H1 (cell line): ENCODE results near the gene SYNPO. TPM values are rescaled to one million over a fixed set of nuclear protein-coding genes. Genes with fewer than 3 reads are reported as not detected.

Experiments
- CTCF ChIA-PET: fragments of 300-600 bp; sonication (Branson Sonifier 250); formaldehyde crosslinking; loops from one replicate; lab custom pipeline; 2021; ENCODE audit not compliant: partially characterized antibody; lab: Charles Lee
- POLR2A ChIA-PET: fragments of 300-600 bp; sonication (Branson Sonifier 250); formaldehyde crosslinking; loops from one replicate; lab custom pipeline; 2021; ENCODE audit warnings: inconsistent platforms; ENCODE audit not compliant: partially characterized antibody; lab: Charles Lee
- DNase-seq, 2 experiments: peaks; one replicate each; pipeline versions ENCODE4 v3.0.0 to v3.0.0-alpha.2; 2010 to 2022; ENCODE audit warnings: low spot score in 2 of 2, low read depth in 1 of 2, mixed read lengths in 1 of 2
- FAIRE-seq: peaks from 2 replicates; lab custom pipeline; 2011; peaks lifted over from hg19 to GRCh38; lab: Jason Lieb, UNC
- H2AFZ ChIP-seq: 2 replicates; pipeline ENCODE4 v1.8.1; 2012; ENCODE audit warnings: low read length, inconsistent platforms
- H2AK5ac ChIP-seq: 2 replicates; pipeline ENCODE4 v1.6.1; 2013; ENCODE audit warnings: low read depth, low read length
- H2BK120ac ChIP-seq: replicated peaks from 2 replicates; pipeline ENCODE3; 2013; ENCODE audit warnings: low read depth, low read length, inconsistent platforms
- H2BK12ac ChIP-seq: 2 replicates; pipeline ENCODE4 v1.6.1; 2013; ENCODE audit warnings: low read depth, low read length
- H2BK15ac ChIP-seq: 2 replicates; pipeline ENCODE4 v1.6.1; 2013; ENCODE audit warnings: low read length
- H2BK20ac ChIP-seq: 2 replicates; pipeline ENCODE4 v1.6.1; 2013; ENCODE audit warnings: low read length
- H2BK5ac ChIP-seq: 2 replicates; pipeline ENCODE4 v1.6.1; 2013; ENCODE audit warnings: low read depth, low read length
- H3K14ac ChIP-seq: 2 replicates; pipeline ENCODE4 v1.6.1; 2013; ENCODE audit warnings: inconsistent platforms; ENCODE audit not compliant: insufficient read length
- H3K18ac ChIP-seq: 2 replicates; pipeline ENCODE4 v1.6.1; 2013; ENCODE audit warnings: low read length; ENCODE audit errors: extremely low read depth
- H3K23ac ChIP-seq: 2 replicates; pipeline ENCODE4 v1.6.1; 2013; ENCODE audit warnings: inconsistent platforms; ENCODE audit not compliant: insufficient read length
- H3K23me2 ChIP-seq: 2 replicates; pipeline ENCODE4 v1.6.1; 2013; ENCODE audit warnings: low read depth, low read length
- H3K27ac ChIP-seq: 2 replicates; pipeline ENCODE4 v1.6.1; 2011; ENCODE audit warnings: low read depth, low read length, inconsistent platforms
- H3K27me3 ChIP-seq, 4 experiments: replicated peaks in 1 of 4; 1 replicate in 1 of 4; 2 replicates in 3 of 4; pipeline versions ENCODE4 v1.6.1 to v1.8.1; 2011 to 2013; ENCODE audit warnings: low read length in 3 of 4, mild to moderate bottlenecking in 3 of 4, inconsistent platforms in 2 of 4, mixed read lengths in 2 of 4, moderate library complexity in 1 of 4; ENCODE audit not compliant: control insufficient read depth in 3 of 4, insufficient read depth in 3 of 4; ENCODE audit errors: extremely low read depth in 1 of 4
- H3K36me3 ChIP-seq, 4 experiments: 2 replicates each; pipeline versions ENCODE4 v1.6.1 to v1.8.1; 2011 to 2013; ENCODE audit warnings: mild to moderate bottlenecking in 4 of 4, low read length in 3 of 4, moderate library complexity in 2 of 4, control low read depth in 1 of 4, inconsistent platforms in 1 of 4; ENCODE audit not compliant: insufficient read depth in 4 of 4, control insufficient read depth in 2 of 4
- H3K4ac ChIP-seq: replicated peaks from 2 replicates; pipeline ENCODE3; 2013; ENCODE audit warnings: low read length, low read depth, mixed read lengths, inconsistent platforms; ENCODE audit not compliant: insufficient read length
- H3K4me1 ChIP-seq, 4 experiments: replicated peaks in 1 of 4; 1 replicate in 1 of 4; 2 replicates in 3 of 4; pipeline versions ENCODE4 v1.6.1 to v1.8.1; 2011 to 2013; ENCODE audit warnings: low read length in 3 of 4, inconsistent platforms in 2 of 4, mixed read lengths in 1 of 4; ENCODE audit not compliant: insufficient read depth in 4 of 4, control insufficient read depth in 3 of 4
- H3K4me2 ChIP-seq, 2 experiments: 2 replicates each; pipeline versions ENCODE4 v1.6.1 to v1.8.1; 2011 to 2013; ENCODE audit warnings: low read depth in 2 of 2, low read length in 2 of 2, control low read depth in 1 of 2, inconsistent platforms in 1 of 2, mild to moderate bottlenecking in 1 of 2; ENCODE audit not compliant: insufficient read depth in 1 of 2
- H3K4me3 ChIP-seq, 4 experiments: fragments of 200-600, 300-600 bp in 1 of 4; sonication (generic), shearing (Covaris generic), sonication (Bioruptor Twin) in 1 of 4; 2 replicates each; pipeline versions ENCODE4 v1.5.1 to v1.8.1; 2011 to 2016; ENCODE audit warnings: low read length in 4 of 4, low read depth in 3 of 4, control low read depth in 2 of 4, inconsistent platforms in 2 of 4, mild to moderate bottlenecking in 2 of 4, mixed read lengths in 1 of 4, moderate library complexity in 1 of 4; ENCODE audit not compliant: insufficient read depth in 2 of 4; ENCODE audit errors: extremely low read depth in 1 of 4
- H3K56ac ChIP-seq: replicated peaks from 2 replicates; pipeline ENCODE3; 2013; ENCODE audit warnings: low read depth, mild to moderate bottlenecking, mixed read lengths, low read length, inconsistent platforms; ENCODE audit not compliant: insufficient read length
- H3K79me1 ChIP-seq: 2 replicates; pipeline ENCODE4 v1.6.1; 2013; ENCODE audit warnings: low read depth, low read length, control low read depth
- H3K79me2 ChIP-seq, 2 experiments: 2 replicates each; pipeline versions ENCODE4 v1.6.1 to v1.8.1; 2012 to 2013; ENCODE audit warnings: low read length in 2 of 2, mild to moderate bottlenecking in 2 of 2, inconsistent platforms in 1 of 2; ENCODE audit not compliant: insufficient read depth in 2 of 2, control insufficient read depth in 1 of 2
- H3K9ac ChIP-seq, 4 experiments: replicated peaks in 1 of 4; 1 replicate in 1 of 4; 2 replicates in 3 of 4; pipeline versions ENCODE4 v1.6.1 to v1.8.1; 2011 to 2013; ENCODE audit warnings: low read depth in 3 of 4, low read length in 3 of 4, control low read depth in 2 of 4, mild to moderate bottlenecking in 2 of 4, moderate library complexity in 2 of 4, inconsistent platforms in 1 of 4; ENCODE audit errors: extremely low read depth in 1 of 4
- H3K9me3 ChIP-seq, 2 experiments: 2 replicates each; pipeline versions ENCODE4 v1.6.1 to v1.8.1; 2012 to 2013; ENCODE audit warnings: mild to moderate bottlenecking in 2 of 2, moderate library complexity in 2 of 2, control low read depth in 1 of 2, inconsistent platforms in 1 of 2, low read depth in 1 of 2, low read length in 1 of 2, mixed read lengths in 1 of 2; ENCODE audit not compliant: insufficient read depth in 2 of 2
- H4K20me1 ChIP-seq, 2 experiments: replicated peaks in 1 of 2; 2 replicates each; pipeline versions ENCODE3 to v1.8.1; 2011 to 2013; ENCODE audit warnings: inconsistent platforms in 2 of 2, low read length in 2 of 2, mild to moderate bottlenecking in 1 of 2; ENCODE audit not compliant: insufficient read depth in 2 of 2, control insufficient read depth in 1 of 2
- H4K5ac ChIP-seq: 2 replicates; pipeline ENCODE4 v1.6.1; 2013; ENCODE audit warnings: low read length, low read depth, mixed read lengths, inconsistent platforms; ENCODE audit not compliant: insufficient read length
- H4K8ac ChIP-seq: 2 replicates; pipeline ENCODE4 v1.8.0; 2013; ENCODE audit warnings: mild to moderate bottlenecking, moderate library complexity, low read length, inconsistent platforms; ENCODE audit not compliant: insufficient read depth; ENCODE audit errors: extremely low read depth
- H4K91ac ChIP-seq: replicated peaks from 2 replicates; pipeline ENCODE3; 2013; ENCODE audit warnings: low read length, mixed read lengths, inconsistent platforms; ENCODE audit not compliant: insufficient read length
- BCL11A ChIP-seq, 2 experiments: IDR thresholded peaks; one replicate each; pipeline ENCODE4 v1.6.1; 2011; ENCODE audit warnings: low read depth in 2 of 2, low read length in 2 of 2, mild to moderate bottlenecking in 2 of 2
- RBBP5 ChIP-seq: IDR thresholded peaks from 2 replicates; pipeline ENCODE4 v1.7.1; 2012; ENCODE audit warnings: low read depth, mild to moderate bottlenecking, inconsistent platforms, low read length, moderate library complexity, borderline replicate concordance
- RFX5 ChIP-seq: IDR thresholded peaks from 2 replicates; pipeline ENCODE4 v1.6.1; 2011; ENCODE audit warnings: low read depth, low read length, improper control_type of control experiment, borderline replicate concordance
- SP1 ChIP-seq: IDR thresholded peaks from 2 replicates; pipeline ENCODE4 v1.6.1; 2011; ENCODE audit warnings: low read depth, low read length
- TBP ChIP-seq: IDR thresholded peaks from 2 replicates; pipeline ENCODE4 v1.6.1; 2011; ENCODE audit warnings: low read depth, low read length, improper control_type of control experiment
- TEAD4 ChIP-seq: IDR thresholded peaks from 2 replicates; pipeline ENCODE4 v1.6.1; 2012; ENCODE audit warnings: low read depth, low read length, inconsistent platforms, mixed read lengths
- WGBS, 2 experiments: shearing (Covaris generic) in 1 of 2; methylation state at CpG; one replicate each; pipeline versions ENCODE4 v1.1.6 to v1.1.7; 2013 to 2015; ENCODE audit warnings: low lambda C conversion rate in 2 of 2, mixed read lengths in 2 of 2, inconsistent platforms in 1 of 2, low coverage in 1 of 2, missing lambda C conversion rate in 1 of 2; ENCODE audit not compliant: insufficient replicate concordance in 2 of 2, insufficient coverage in 1 of 2, insufficient read length in 1 of 2; ENCODE audit errors: extremely low coverage in 1 of 2, missing lambda C conversion rate in 1 of 2; 5-methylcytosine and 5-hydroxymethylcytosine counted together
- polyA plus RNA-seq, 7 experiments: library from polyadenylated mRNA; depleted of rRNA in 3 of 7; stranded (reverse) in 5 of 7; unstranded in 2 of 7; fragments of >200 nt in 5 of 7; fragments of 200-250 nt in 2 of 7; gene quantifications; 1 replicate in 5 of 7; 2 replicates in 1 of 7; 4 replicates in 1 of 7; pipeline versions ENCODE4 v1.2.1 to v1.2.3, GENCODE V29; 2011 to 2013; ENCODE audit warnings: missing spikeins in 2 of 7, mixed read lengths in 2 of 7
- total RNA-seq: library from RNA; stranded (reverse); fragmentation: NEBNext Ultra II Directional; extraction: Animal tissue kit (Norgen Biotek cat#: 25700); gene quantifications from 2 replicates; pipeline ENCODE4 v1.2.1, GENCODE V29; 2021

Gene SYNPO
- total and polyA plus RNA-seq, 2 of the 8 experiments (the other 6 are each of a cell fraction or from before 2014, with no cell fraction given) = 2.3 TPM

- FAIRE-seq = no peak
- H2BK5ac ChIP-seq = no peak overlapping the region
- TF ChIP-seq TBP (no peak), RBBP5 (no peak), BCL11A (IDR thresholded peaks at IDR 0.05; ENCODE audit: low read depth in 2 of 2, low read length in 2 of 2) (no peak), RFX5 (no peak), SP1 (no peak), TEAD4 (no peak)
- TF ChIP-seq, all 59 proteins: peak for 0
- no peak overlapping the region for H4K8ac ChIP-seq
- no peak overlapping the region for H2AFZ ChIP-seq
- no peak overlapping the region for H3K9ac ChIP-seq
- H3K27me3 ChIP-seq = no peaks in the 10 kb centered on the region
- no peaks in the 10 kb centered on the region for H3K79me1 ChIP-seq
- H3K36me3 ChIP-seq = no peaks in the 10 kb centered on the region
- no peak overlapping the region for H4K5ac ChIP-seq
- no peak overlapping the region for H2BK12ac ChIP-seq
- no peak overlapping the region for H3K23ac ChIP-seq
- no peaks in the 10 kb centered on the region for H3K9me3 ChIP-seq
- DNase-seq = no peak
- POLR2A ChIA-PET = interaction anchor here (1.1 kb wide), 1 partner anchor 10 kb away, joined by 3 read pairs; no protein-coding TSS in a partner anchor
- no peak overlapping the region for H2BK15ac ChIP-seq
- H2BK120ac ChIP-seq = no peak overlapping the region
- CTCF ChIA-PET = interaction anchor here (0.7 to 0.9 kb wide), 3 partner anchors 54 to 517 kb away, joined by 3 to 4 read pairs (median 3); no protein-coding TSS in a partner anchor
- no peak overlapping the region for H3K4me3 ChIP-seq
- H2BK20ac ChIP-seq = no peak overlapping the region
- H3K4me2 ChIP-seq = no peak overlapping the region
- no peaks in the 10 kb centered on the region; a peak in 1 of 7 replicates for H3K4me1 ChIP-seq
- 93% methylated on average over 10 of the region's 10 CpGs; no CpG with 5 or more reads in 1 of the 2 experiments for WGBS, 2 experiments
- H3K18ac ChIP-seq = no peak overlapping the region
- H4K20me1 ChIP-seq = no peaks in the 10 kb centered on the region
- no peak overlapping the region for H4K91ac ChIP-seq
- H3K79me2 ChIP-seq = no peaks in the 10 kb centered on the region
- no peak overlapping the region for H3K4ac ChIP-seq
- H3K27ac ChIP-seq = no peak overlapping the region
- no peak overlapping the region for H2AK5ac ChIP-seq
- H3K56ac ChIP-seq = no peak overlapping the region
- H3K23me2 ChIP-seq = no peaks in the 10 kb centered on the region
- no peak overlapping the region for H3K14ac ChIP-seq
These were observed 42.5 kb upstream of the SYNPO start for GRCh38 chr5:150598006-150598405.
